ENCODE data around the gene PTCD1. TPM values are rescaled to one million over a fixed set of nuclear protein-coding genes. Genes with fewer than 3 reads are reported as not detected.
"Not testable (repeated sequence)": the region's sequence is repeated elsewhere in the genome, so short reads cannot be mapped to it uniquely, and the experiment has no call there.

Gene PTCD1
- total RNA-seq, 2 experiments from 2014 or later = 6.6 to 7.5 TPM

DNA sequence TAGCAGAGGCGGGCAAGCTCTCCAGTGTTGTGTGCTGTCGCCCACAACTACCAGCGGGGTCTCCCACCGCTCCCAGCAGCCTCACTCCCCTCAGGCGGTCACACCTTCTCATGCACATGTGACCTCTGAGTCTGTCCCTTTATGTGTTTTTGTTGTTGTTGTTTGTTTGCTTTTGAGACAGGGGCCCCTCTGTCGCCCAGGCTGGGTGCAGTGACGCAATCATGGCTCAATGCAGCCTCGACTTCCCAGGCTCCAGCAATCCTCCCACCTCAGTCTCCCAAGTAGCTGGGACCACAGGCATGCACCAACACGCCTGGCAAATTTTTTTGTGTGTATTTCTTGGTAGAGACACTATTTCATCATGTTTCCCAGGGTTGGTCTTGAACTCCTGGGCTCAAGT is 1.6 kb upstream of the PTCD1 start:
- peaks cover 29% of the 10 kb centered on the region for H3K36me3 Mint-ChIP-seq (ENCODE audit: low read depth)
- no peaks in the 10 kb centered on the region for H3K9me3 Mint-ChIP-seq
- peaks cover 45% of the 10 kb centered on the region for H3K4me1 Mint-ChIP-seq
- H3K4me3 Mint-ChIP-seq = peak overlapping the region; percentile 98
- ChIA-PET POLR2A (interaction anchor here (1.4 to 3.2 kb wide), 7 partner anchors 8 to 118 kb away, joined by 3 to 15 read pairs (median 8); partner anchors contain the start of genes BUD31, PDAP1, ZNF394 and ZNF655), CTCF (no interaction called here)
- DNase-seq = no peak
- no peaks in the 10 kb centered on the region for H3K27me3 Mint-ChIP-seq
- H3K27ac Mint-ChIP-seq = peak overlapping the region; percentile 72

GRCh38 chr7:99437946-99438572 is 539 bp downstream of the PTCD1 start:
- peak overlapping the region; percentile 98 for H3K4me3 Mint-ChIP-seq
- CTCF ChIA-PET = interaction anchor here (0.7 kb wide), 1 partner anchor 25 kb away, joined by 3 read pairs; no protein-coding TSS in a partner anchor
- H3K27ac Mint-ChIP-seq = peak overlapping the region; percentile 86
- no peak for DNase-seq
- no peaks in the 10 kb centered on the region for H3K27me3 Mint-ChIP-seq
- peaks cover 43% of the 10 kb centered on the region for H3K4me1 Mint-ChIP-seq
- POLR2A ChIA-PET = interaction anchor here (0.8 to 3.2 kb wide), 12 partner anchors 10 to 120 kb away, joined by 3 to 15 read pairs (median 6); partner anchors contain the start of genes BUD31, PDAP1, ZNF394 and ZNF655
- H3K9me3 Mint-ChIP-seq = no peaks in the 10 kb centered on the region
- peaks cover 22% of the 10 kb centered on the region for H3K36me3 Mint-ChIP-seq (ENCODE audit: low read depth)

DNA sequence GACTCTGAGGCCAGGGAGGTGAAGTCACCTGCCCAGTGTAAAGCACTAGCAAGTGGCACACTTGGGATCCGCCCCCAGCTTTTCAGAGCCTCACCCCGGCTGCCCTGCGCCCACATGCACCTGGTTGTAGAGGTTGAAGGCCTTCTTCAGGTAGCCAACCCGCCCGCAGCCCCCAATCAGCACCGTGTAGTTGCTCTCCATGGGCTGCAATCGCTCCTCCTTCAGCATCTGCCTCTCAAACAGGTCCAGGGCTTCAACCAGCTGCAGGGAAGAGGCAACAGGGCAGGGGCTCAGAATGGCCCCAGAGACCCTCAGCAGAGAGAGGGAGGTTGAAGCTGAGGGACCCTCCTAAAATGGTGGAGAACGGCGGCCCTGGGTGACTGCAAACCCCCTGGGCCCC is 5.4 kb downstream of the PTCD1 start:
- Mint-ChIP-seq H3K27me3 (no peaks in the 10 kb centered on the region), H3K27ac (no peak overlapping the region), H3K4me1 (peaks cover 21% of the 10 kb centered on the region), H3K4me3 (no peak overlapping the region), H3K36me3 (ENCODE audit: low read depth) (peaks cover 20% of the 10 kb centered on the region), H3K9me3 (no peaks in the 10 kb centered on the region)
- ChIA-PET POLR2A (no interaction called here), CTCF (no interaction called here)
- no peak for DNase-seq

- Mint-ChIP-seq H3K4me1 (peaks cover 12% of the 10 kb centered on the region), H3K36me3 (ENCODE audit: low read depth) (peaks cover 24% of the 10 kb centered on the region)
- H3K9me3 Mint-ChIP-seq, POLR2A ChIA-PET, H3K27me3 Mint-ChIP-seq, H3K4me3 Mint-ChIP-seq, H3K27ac Mint-ChIP-seq, DNase-seq: not testable (repeated sequence)
- CTCF ChIA-PET = interaction anchor here (0.5 kb wide), 1 partner anchor 375 kb away, joined by 3 read pairs; no protein-coding TSS in a partner anchor
These were observed 6.7 kb downstream of the PTCD1 start for GRCh38 chr7:99431756-99432540.

- CTCF ChIA-PET = no interaction called here
These were observed 8.8 kb downstream of the PTCD1 start for GRCh38 chr7:99429756-99430155.

GRCh38 chr7:99428972-99429566 is 9.5 kb downstream of the PTCD1 start:
- POLR2A ChIA-PET = interaction anchor here (0.7 to 1.3 kb wide), 3 partner anchors 20 to 22 kb away, joined by 4 to 6 read pairs (median 4); partner anchors contain the start of genes BUD31 and PDAP1
- CTCF ChIA-PET = no interaction called here
- no peaks in the 10 kb centered on the region for H3K27me3 Mint-ChIP-seq
- H3K4me3 Mint-ChIP-seq = no peak overlapping the region
- DNase-seq = no peak
- H3K27ac Mint-ChIP-seq = peak overlapping the region; percentile 35
- H3K9me3 Mint-ChIP-seq = no peaks in the 10 kb centered on the region
- H3K4me1 Mint-ChIP-seq = peaks cover 5% of the 10 kb centered on the region
- H3K36me3 Mint-ChIP-seq (ENCODE audit: low read depth) = peaks cover 24% of the 10 kb centered on the region

More at GRCh38 chr7:99429756-99430155, 8.8 kb downstream of the PTCD1 start:
- H3K4me1 Mint-ChIP-seq = peaks cover 5% of the 10 kb centered on the region
- no peak overlapping the region for H3K4me3 Mint-ChIP-seq
- peaks cover 24% of the 10 kb centered on the region for H3K36me3 Mint-ChIP-seq (ENCODE audit: low read depth)
- H3K9me3 Mint-ChIP-seq = no peaks in the 10 kb centered on the region
- H3K27me3 Mint-ChIP-seq = no peaks in the 10 kb centered on the region
- POLR2A ChIA-PET = interaction anchor here (0.7 to 1.3 kb wide), 3 partner anchors 21 to 22 kb away, joined by 4 to 6 read pairs (median 4); partner anchors contain the start of genes BUD31 and PDAP1
- H3K27ac Mint-ChIP-seq = no peak overlapping the region
- no peak for DNase-seq

- Mint-ChIP-seq H3K27ac (no peak overlapping the region), H3K27me3 (no peaks in the 10 kb centered on the region), H3K4me3 (no peak overlapping the region), H3K9me3 (no peaks in the 10 kb centered on the region), H3K36me3 (ENCODE audit: low read depth) (peaks cover 32% of the 10 kb centered on the region), H3K4me1 (peaks cover 5% of the 10 kb centered on the region)
- no peak for DNase-seq
- ChIA-PET POLR2A (interaction anchor here (1.2 kb wide), 1 partner anchor 16 kb away, joined by 3 read pairs; the partner anchor contains the start of genes BUD31 and PDAP1), CTCF (interaction anchor here (0.9 kb wide), 1 partner anchor 9 kb away, joined by 4 read pairs; no protein-coding TSS in a partner anchor)
These were observed 13.5 kb downstream of the PTCD1 start for GRCh38 chr7:99424932-99425730.

- Mint-ChIP-seq H3K4me3 (no peak overlapping the region), H3K36me3 (ENCODE audit: low read depth) (peaks cover 37% of the 10 kb centered on the region), H3K27ac (no peak overlapping the region), H3K4me1 (no peaks in the 10 kb centered on the region), H3K27me3 (no peaks in the 10 kb centered on the region), H3K9me3 (no peaks in the 10 kb centered on the region)
- no peak for DNase-seq
- ChIA-PET CTCF (no interaction called here), POLR2A (no interaction called here)
These were observed 16.0 kb downstream of the PTCD1 start for GRCh38 chr7:99422625-99423024.

DNA sequence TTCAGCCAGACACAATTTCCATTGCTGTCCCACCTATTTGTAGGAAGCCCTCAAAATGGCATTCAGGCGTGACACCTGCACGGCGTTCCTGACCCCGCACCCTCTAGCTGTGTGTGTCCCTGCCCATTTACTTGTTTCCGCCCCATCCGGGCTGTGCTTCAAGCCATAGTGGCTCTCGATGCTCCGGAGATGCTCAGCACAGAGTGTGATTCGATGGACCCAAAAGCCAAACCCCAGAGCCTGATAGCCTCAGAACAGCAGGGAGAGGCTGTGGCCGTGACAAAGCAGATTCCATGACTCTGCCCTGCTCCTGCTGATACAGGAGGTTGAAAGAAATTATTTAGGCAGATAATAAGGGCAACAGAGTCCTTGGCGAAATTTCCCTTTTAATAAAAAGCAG is 16.4 kb downstream of the PTCD1 start:
- Mint-ChIP-seq H3K9me3 (no peaks in the 10 kb centered on the region), H3K4me1 (no peaks in the 10 kb centered on the region), H3K27me3 (no peaks in the 10 kb centered on the region), H3K36me3 (ENCODE audit: low read depth) (peaks cover 41% of the 10 kb centered on the region), H3K27ac (no peak overlapping the region), H3K4me3 (no peak overlapping the region)
- ChIA-PET POLR2A (no interaction called here), CTCF (no interaction called here)
- DNase-seq = no peak

- POLR2A ChIA-PET = no interaction called here
- Mint-ChIP-seq H3K36me3 (ENCODE audit: low read depth) (peaks cover 52% of the 10 kb centered on the region), H3K4me1 (peaks cover 2% of the 10 kb centered on the region), H3K27ac (no peak overlapping the region), H3K9me3 (no peaks in the 10 kb centered on the region), H3K27me3 (no peaks in the 10 kb centered on the region), H3K4me3 (no peak overlapping the region)
- CTCF ChIA-PET = no interaction called here
- no peak for DNase-seq
These were observed 17.6 kb downstream of the PTCD1 start for GRCh38 chr7:99420986-99421385.

GRCh38 chr7:99420213-99420612 is 18.4 kb downstream of the PTCD1 start:
- no peak overlapping the region for H3K4me3 Mint-ChIP-seq
- DNase-seq = no peak
- H3K4me1 Mint-ChIP-seq = peaks cover 4% of the 10 kb centered on the region
- POLR2A ChIA-PET = interaction anchor here (1.5 kb wide), 1 partner anchor 12 kb away, joined by 8 read pairs; the partner anchor contains the start of genes BUD31 and PDAP1
- H3K9me3 Mint-ChIP-seq = no peaks in the 10 kb centered on the region
- H3K27me3 Mint-ChIP-seq = no peaks in the 10 kb centered on the region
- no peak overlapping the region for H3K27ac Mint-ChIP-seq
- H3K36me3 Mint-ChIP-seq (ENCODE audit: low read depth) = peaks cover 57% of the 10 kb centered on the region
- CTCF ChIA-PET = no interaction called here

DNA sequence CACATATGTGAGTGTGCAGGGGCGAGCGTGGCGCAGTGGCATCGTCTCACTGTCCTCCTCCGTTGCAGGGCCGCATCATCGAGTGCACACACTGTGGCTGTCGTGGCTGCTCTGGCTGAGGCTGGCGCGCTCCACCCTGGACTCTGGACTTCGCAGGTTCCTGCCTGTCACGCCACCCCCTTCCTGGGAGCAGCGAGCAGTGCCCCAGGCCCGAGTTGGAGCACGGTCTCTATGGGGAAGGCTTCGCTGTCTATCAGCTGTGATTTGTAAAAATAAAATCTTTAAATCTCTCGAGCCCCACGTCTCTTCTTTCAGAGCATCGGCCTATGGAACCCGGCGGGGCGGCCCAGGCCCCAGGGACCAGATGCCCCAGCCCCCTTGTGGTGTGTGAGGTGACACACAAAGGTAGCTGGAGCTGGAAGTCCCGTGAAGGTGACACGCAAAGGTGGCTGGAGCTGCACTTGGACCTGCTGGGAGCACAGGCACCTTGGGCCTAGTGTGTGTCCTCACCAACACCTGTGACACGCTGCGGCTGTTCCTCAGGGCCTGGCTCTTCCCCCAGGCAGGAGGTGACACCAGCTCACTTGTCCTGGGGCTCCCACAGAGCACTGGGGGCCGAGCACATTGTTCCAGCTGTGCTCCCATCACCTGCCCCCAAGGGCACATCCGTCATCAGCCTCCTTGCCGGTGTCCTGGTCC is 19.1 kb downstream of the PTCD1 start:
- H3K27me3 Mint-ChIP-seq = no peaks in the 10 kb centered on the region
- no peak overlapping the region for H3K4me3 Mint-ChIP-seq
- peaks cover 61% of the 10 kb centered on the region for H3K36me3 Mint-ChIP-seq (ENCODE audit: low read depth)
- H3K27ac Mint-ChIP-seq = no peak overlapping the region
- no peaks in the 10 kb centered on the region for H3K9me3 Mint-ChIP-seq
- ChIA-PET CTCF (no interaction called here), POLR2A (interaction anchor here (0.9 to 1.5 kb wide), 2 partner anchors 11 to 44 kb away, joined by 3 to 8 read pairs; partner anchors contain the start of genes ARPC1B, BUD31 and PDAP1)
- peaks cover 6% of the 10 kb centered on the region for H3K4me1 Mint-ChIP-seq
- no peak for DNase-seq
